ENCODE results near the gene VIPR2.
"Not testable (repeated sequence)": the region's sequence is repeated elsewhere in the genome, so short reads cannot be mapped to it uniquely, and the experiment has no call there.

VIPR2 gene

GRCh38 chr7:158987691-158988090 is 157.0 kb downstream of the VIPR2 start:
- no peak overlapping the region for H3K4me3 ChIP-seq (ENCODE audit: low read depth in 1 of 2, low read length in 2 of 2)
- no peak overlapping the region for H3K4me2 ChIP-seq (ENCODE audit: insufficient read depth, low read length)
- TF ChIP-seq CTCF (IDR thresholded peaks at IDR 0.05; ENCODE audit: borderline replicate concordance, extremely low read depth, low read length, poor library complexity, severe bottlenecking) (no peak), EZH2 (IDR thresholded peaks at IDR 0.05; ENCODE audit: borderline replicate concordance, low read depth, low read length, severe bottlenecking) (no peak)
- H3K9me3 ChIP-seq (ENCODE audit: insufficient read depth, low read length, severe bottlenecking): peaks cover 30% of the 10 kb centered on the region
- no peaks in the 10 kb centered on the region for H3K79me2 ChIP-seq (ENCODE audit: insufficient read depth, low read length)
- no peak for ATAC-seq (ENCODE audit: insufficient read depth, low read depth)
- H3K9ac ChIP-seq (ENCODE audit: low read depth, low read length): no peak overlapping the region
- no peaks in the 10 kb centered on the region; the same call in 1 of the 2 replicates for H3K36me3 ChIP-seq (ENCODE audit: insufficient read depth, low read length)
- no peaks in the 10 kb centered on the region for H4K20me1 ChIP-seq (ENCODE audit: insufficient read depth, low read length)
- no peaks in the 10 kb centered on the region for H3K27me3 ChIP-seq (ENCODE audit: insufficient read depth, low read length, poor library complexity)
- no peak for DNase-seq
- H3K4me1 ChIP-seq (ENCODE audit: insufficient read depth, low read length): no peaks in the 10 kb centered on the region
- H3K27ac ChIP-seq (ENCODE audit: low read length): no peak overlapping the region
- H2AFZ ChIP-seq (ENCODE audit: low read depth, low read length): no peak overlapping the region

DNA sequence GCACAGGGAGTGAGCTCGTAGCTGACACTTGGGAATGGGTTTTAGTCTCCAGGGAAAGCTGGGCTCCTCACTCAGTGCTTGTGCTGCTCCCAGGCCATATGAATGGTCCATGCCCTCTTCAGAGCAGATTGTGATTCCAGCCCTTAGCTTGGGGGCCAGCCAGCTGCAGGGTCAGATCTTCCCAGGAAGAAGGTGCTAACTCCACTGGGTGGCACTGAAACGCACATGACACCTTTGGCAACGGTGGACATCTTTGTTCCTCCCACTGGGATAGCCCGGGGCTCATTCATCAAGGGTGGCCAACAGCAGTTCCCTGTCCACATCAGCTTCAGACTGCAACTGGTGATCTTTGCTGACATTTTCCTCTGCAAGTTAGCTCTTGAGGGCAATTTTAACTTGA is 159.1 kb downstream of the VIPR2 start:
- H3K4me3 ChIP-seq (ENCODE audit: low read depth in 1 of 2, low read length in 2 of 2): no peak overlapping the region
- DNase-seq (no peak), ATAC-seq (ENCODE audit: insufficient read depth, low read depth) (no peak)
- H3K9me3 ChIP-seq (ENCODE audit: insufficient read depth, low read length, severe bottlenecking): peaks cover 48% of the 10 kb centered on the region
- H2AFZ ChIP-seq (ENCODE audit: low read depth, low read length): no peak overlapping the region
- H3K27me3 ChIP-seq (ENCODE audit: insufficient read depth, low read length, poor library complexity): no peaks in the 10 kb centered on the region
- H3K4me2 ChIP-seq (ENCODE audit: insufficient read depth, low read length): no peak overlapping the region
- H4K20me1 ChIP-seq (ENCODE audit: insufficient read depth, low read length): no peaks in the 10 kb centered on the region
- H3K9ac ChIP-seq (ENCODE audit: low read depth, low read length): no peak overlapping the region
- H3K27ac ChIP-seq (ENCODE audit: low read length): no peak overlapping the region
- H3K4me1 ChIP-seq (ENCODE audit: insufficient read depth, low read length): no peaks in the 10 kb centered on the region
- H3K36me3 ChIP-seq (ENCODE audit: insufficient read depth, low read length): no peaks in the 10 kb centered on the region; the same call in 1 of the 2 replicates
- TF ChIP-seq CTCF (IDR thresholded peaks at IDR 0.05; ENCODE audit: borderline replicate concordance, extremely low read depth, low read length, poor library complexity, severe bottlenecking) (no peak), EZH2 (IDR thresholded peaks at IDR 0.05; ENCODE audit: borderline replicate concordance, low read depth, low read length, severe bottlenecking) (no peak)
- no peaks in the 10 kb centered on the region for H3K79me2 ChIP-seq (ENCODE audit: insufficient read depth, low read length)

DNA sequence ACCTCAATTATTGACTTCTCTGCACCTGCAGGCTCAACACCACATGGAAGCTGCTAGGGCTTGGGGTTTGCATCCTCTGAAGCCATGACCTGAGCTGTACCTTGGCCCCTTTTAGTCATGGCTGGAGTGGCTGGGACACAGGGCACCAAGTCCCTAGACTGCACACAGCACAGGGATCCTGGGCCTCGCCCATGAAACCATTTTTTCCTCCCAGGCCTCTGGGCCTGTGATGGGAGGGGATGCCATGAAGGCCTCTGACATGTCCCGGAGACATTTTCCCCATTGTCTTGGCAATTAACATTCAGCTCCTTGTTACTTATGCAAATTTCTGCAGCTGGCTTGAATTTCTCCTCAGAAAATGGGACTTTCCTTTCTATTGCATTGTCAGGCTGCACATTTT is 160.7 kb downstream of the VIPR2 start:
- not testable (repeated sequence) for H4K20me1 ChIP-seq (ENCODE audit: insufficient read depth, low read length); H3K79me2 ChIP-seq (ENCODE audit: insufficient read depth, low read length); H3K4me1 ChIP-seq (ENCODE audit: insufficient read depth, low read length); H3K4me2 ChIP-seq (ENCODE audit: insufficient read depth, low read length); H3K36me3 ChIP-seq (ENCODE audit: insufficient read depth, low read length); H2AFZ ChIP-seq (ENCODE audit: low read depth, low read length); ATAC-seq (ENCODE audit: insufficient read depth, low read depth); H3K4me3 ChIP-seq (ENCODE audit: low read depth in 1 of 2, low read length in 2 of 2); H3K27me3 ChIP-seq (ENCODE audit: insufficient read depth, low read length, poor library complexity); H3K9ac ChIP-seq (ENCODE audit: low read depth, low read length); H3K27ac ChIP-seq (ENCODE audit: low read length); DNase-seq
- peaks cover 61% of the 10 kb centered on the region for H3K9me3 ChIP-seq (ENCODE audit: insufficient read depth, low read length, severe bottlenecking)

DNA sequence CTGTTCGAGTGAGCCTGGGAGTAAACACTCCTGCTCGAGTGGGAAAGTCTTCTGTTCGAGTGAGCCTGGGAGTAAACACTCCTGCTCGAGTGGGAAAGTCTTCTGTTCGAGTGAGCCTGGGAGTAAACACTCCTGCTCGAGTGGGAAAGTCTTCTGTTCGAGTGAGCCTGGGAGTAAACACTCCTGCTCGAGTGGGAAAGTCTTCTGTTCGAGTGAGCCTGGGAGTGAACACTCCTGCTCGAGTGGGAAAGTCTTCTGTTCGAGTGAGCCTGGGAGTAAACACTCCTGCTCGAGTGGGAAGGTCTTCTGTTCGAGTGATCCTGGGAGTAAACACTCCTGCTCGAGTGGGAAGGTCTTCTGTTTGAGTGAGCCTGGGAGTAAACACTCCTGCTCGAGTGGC is 162.6 kb downstream of the VIPR2 start:
- not testable (repeated sequence) for H3K4me1 ChIP-seq (ENCODE audit: insufficient read depth, low read length); H3K36me3 ChIP-seq (ENCODE audit: insufficient read depth, low read length); H3K9ac ChIP-seq (ENCODE audit: low read depth, low read length); H3K27ac ChIP-seq (ENCODE audit: low read length); H3K27me3 ChIP-seq (ENCODE audit: insufficient read depth, low read length, poor library complexity); H3K4me3 ChIP-seq (ENCODE audit: low read depth in 1 of 2, low read length in 2 of 2); H3K79me2 ChIP-seq (ENCODE audit: insufficient read depth, low read length); ATAC-seq (ENCODE audit: insufficient read depth, low read depth); DNase-seq; H4K20me1 ChIP-seq (ENCODE audit: insufficient read depth, low read length); H2AFZ ChIP-seq (ENCODE audit: low read depth, low read length); H3K4me2 ChIP-seq (ENCODE audit: insufficient read depth, low read length)
- peaks cover 75% of the 10 kb centered on the region for H3K9me3 ChIP-seq (ENCODE audit: insufficient read depth, low read length, severe bottlenecking)
